GM12801 (cell line): ENCODE results near the gene ADAM22.

ENCODE experiments used
- CTCF ChIP-seq: IDR thresholded peaks from one replicate; pipeline ENCODE4 v1.5.1; 2011; ENCODE audit warnings: control low read depth; ENCODE audit not compliant: insufficient read length; ENCODE audit errors: extremely low read depth

The ADAM22 gene

DNA sequence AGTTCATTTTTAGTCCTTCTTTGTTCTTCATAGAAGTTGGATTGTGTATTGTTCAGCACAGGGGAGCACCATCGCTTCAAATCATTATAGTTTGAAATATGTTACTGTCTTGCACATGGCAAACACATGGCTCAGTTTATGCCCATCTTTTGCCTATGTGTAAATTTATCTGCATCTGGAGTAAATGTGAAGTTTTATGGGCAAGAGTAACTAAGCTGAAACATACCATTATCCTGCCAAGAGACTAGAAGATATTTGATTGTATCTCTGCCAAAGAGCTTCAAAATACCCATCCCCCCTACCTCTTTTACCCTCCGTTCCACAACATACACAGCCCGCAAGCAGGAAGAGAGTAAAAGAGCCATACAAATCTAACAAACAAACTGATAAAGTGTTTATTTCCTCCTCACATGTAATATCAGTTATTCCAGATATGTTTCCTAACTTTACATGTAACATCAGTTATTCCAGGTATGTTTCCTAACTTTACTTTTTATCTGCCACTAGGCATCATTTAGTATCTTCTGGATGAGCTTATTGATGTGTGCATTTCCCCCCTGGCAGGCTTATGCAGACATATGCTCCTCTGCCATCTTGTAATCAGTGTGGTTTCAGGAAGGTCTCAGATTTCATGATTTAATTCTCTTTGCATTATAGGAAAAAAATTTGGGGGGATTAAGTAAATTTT lies 158.1 kb downstream of the ADAM22 start:
- TF ChIP-seq CTCF: no peak

DNA sequence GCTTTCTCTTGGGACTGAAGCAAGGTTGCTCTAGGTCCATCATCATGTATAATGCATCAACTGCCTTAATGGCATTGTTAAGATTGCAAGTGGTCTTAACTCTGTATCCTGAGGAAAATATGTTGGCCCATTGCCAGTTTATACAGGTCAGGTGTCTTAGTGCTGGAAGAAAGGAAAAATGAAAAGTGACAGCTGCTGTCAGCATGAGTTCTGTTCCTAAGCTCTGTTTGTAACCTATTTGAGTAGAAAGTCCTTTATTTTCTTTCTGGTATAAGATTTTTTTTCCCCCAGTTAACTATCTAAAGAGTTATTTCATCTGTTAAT lies 158.6 kb downstream of the ADAM22 start:
- no peak for TF ChIP-seq CTCF

- no peak for TF ChIP-seq CTCF
Observed at GRCh38 chr7:88101769-88102168, 167.7 kb downstream of the ADAM22 start.

DNA sequence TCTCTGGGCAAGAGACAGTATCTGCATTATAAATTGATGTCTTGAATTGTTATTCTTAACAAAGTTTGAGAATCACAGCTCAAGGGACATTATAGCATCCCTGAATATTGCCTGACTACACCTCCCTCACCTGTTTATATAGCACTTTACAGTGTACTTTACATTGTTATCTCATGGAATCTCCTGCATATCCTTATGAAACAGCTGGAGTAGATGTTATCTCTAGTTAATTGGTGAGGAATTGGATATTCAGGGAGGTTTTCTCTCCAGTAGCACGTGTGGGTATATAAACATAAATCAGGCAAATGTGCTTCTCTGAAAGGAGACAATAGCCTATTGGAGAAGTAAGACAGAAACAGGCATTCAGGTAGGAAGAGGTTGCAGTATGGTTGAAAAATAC lies 168.6 kb downstream of the ADAM22 start:
- no peak for TF ChIP-seq CTCF

GRCh38 chr7:88104732-88105131 lies 170.7 kb downstream of the ADAM22 start:
- TF ChIP-seq CTCF: no peak

- no peak for TF ChIP-seq CTCF
Observed at GRCh38 chr7:88105231-88105630, 171.2 kb downstream of the ADAM22 start.

DNA sequence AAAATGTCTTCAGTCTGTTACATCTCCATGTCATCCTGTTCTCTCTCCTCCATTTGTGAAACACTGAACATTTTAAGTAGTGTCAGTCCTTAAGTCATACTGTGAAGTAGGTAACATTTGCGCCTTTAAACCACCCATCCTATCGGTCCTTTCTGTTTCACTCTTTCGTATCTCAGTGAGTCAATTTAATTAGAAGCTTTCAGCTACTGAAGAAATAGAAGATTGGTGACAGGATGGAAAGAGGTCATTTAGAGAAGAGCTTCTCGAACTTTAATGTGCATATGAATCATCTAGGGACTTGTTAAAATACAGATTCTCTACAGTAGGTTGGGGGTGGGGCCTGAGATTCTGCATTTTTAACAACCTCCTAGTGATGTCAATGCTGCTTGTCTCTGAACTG lies 172.4 kb downstream of the ADAM22 start:
- no peak for TF ChIP-seq CTCF
